ENCODE results near the gene FCAR.
"Not testable (repeated sequence)": the region's sequence is repeated elsewhere in the genome, so short reads cannot be mapped to it uniquely, and the experiment has no call there.

GRCh38 chr19:54855241-54855640, 18.8 kb upstream of the FCAR start:
- TF ChIP-seq EGR1 (IDR thresholded peaks at IDR 0.05; ENCODE audit: low read depth in 2 of 2); TAF1 (conservative IDR thresholded peaks at IDR 0.05); CTCF (IDR thresholded peaks at IDR 0.05; ENCODE audit: low read depth, low read length, missing input control); YY1 (IDR thresholded peaks at IDR 0.05); RAD21 (IDR thresholded peaks at IDR 0.05); REST (IDR thresholded peaks at IDR 0.05); FOXA2 (IDR thresholded peaks at IDR 0.05); HNF4G (IDR thresholded peaks at IDR 0.05); HNF4A (conservative IDR thresholded peaks at IDR 0.05); JUND (IDR thresholded peaks at IDR 0.05); MAX (IDR thresholded peaks at IDR 0.05): not testable (repeated sequence)
